ENCODE data around the gene SDF4. TPM values are rescaled to one million over a fixed set of nuclear protein-coding genes. Genes with fewer than 3 reads are reported as not detected.

Gene SDF4
- total and polyA plus RNA-seq, 2 of the 13 experiments (the other 11 are each of a cell fraction or from before 2014, with no cell fraction given) = 80.8 to 107 TPM

- TF ChIP-seq NAIF1 (CRISPR knock-in tag; IDR thresholded peaks at IDR 0.05; ENCODE audit: borderline replicate concordance) = peak; percentile 50; the same call in 1 of the 2 replicates
- TF ChIP-seq DR1 (CRISPR knock-in tag; IDR thresholded peaks at IDR 0.05) = no peak
- TF ChIP-seq TBX2 (CRISPR knock-in tag; IDR thresholded peaks at IDR 0.05; ENCODE audit: borderline replicate concordance) = 0 out of 2 replicates have a peak, but pooled peaks have one; percentile 23
- TF ChIP-seq NR0B2 (CRISPR knock-in tag; IDR thresholded peaks at IDR 0.05) = no peak
- no peak for TF ChIP-seq NONO (IDR thresholded peaks at IDR 0.05)
- TF ChIP-seq NONO (CRISPR knock-in tag; conservative IDR thresholded peaks at IDR 0.05) = peak; percentile 93
- peak; percentile 68 for TF ChIP-seq ZNF501 (CRISPR knock-in tag; IDR thresholded peaks at IDR 0.05)
- TF ChIP-seq RBM22 (optimal IDR thresholded peaks at IDR 0.05; ENCODE audit: low read length) = no peak
- TF ChIP-seq SMAD3 (CRISPR knock-in tag; IDR thresholded peaks at IDR 0.05) = no peak
- TF ChIP-seq ATF3 (CRISPR knock-in tag; IDR thresholded peaks at IDR 0.05) = no peak
- no peak for TF ChIP-seq STAT6 (CRISPR knock-in tag; IDR thresholded peaks at IDR 0.05; ENCODE audit: borderline replicate concordance)
- TF ChIP-seq ZBTB1 (CRISPR knock-in tag; IDR thresholded peaks at IDR 0.05; ENCODE audit: borderline replicate concordance) = no peak
- no peak; the same call in 1 of the 2 replicates for TF ChIP-seq ZNF225 (CRISPR knock-in tag; IDR thresholded peaks at IDR 0.05)
- TF ChIP-seq ZNF879 (CRISPR knock-in tag; IDR thresholded peaks at IDR 0.05) = 0 out of 2 replicates have a peak, but pooled peaks have one; percentile 64
- TF ChIP-seq U2AF2 (IDR thresholded peaks at IDR 0.05; ENCODE audit: low read depth, low read length) = no peak
- no peak for TF ChIP-seq ZBTB26 (CRISPR knock-in tag; IDR thresholded peaks at IDR 0.05; ENCODE audit: borderline replicate concordance)
- TF ChIP-seq EZH2 (conservative IDR thresholded peaks at IDR 0.05; ENCODE audit: low read depth, low read length) = no peak
- no peak for TF ChIP-seq ATF4 (CRISPR knock-in tag; IDR thresholded peaks at IDR 0.05)
- TF ChIP-seq ZNF441 (CRISPR knock-in tag; IDR thresholded peaks at IDR 0.05; ENCODE audit: borderline replicate concordance) = 0 out of 2 replicates have a peak, but pooled peaks have one; percentile 31
- TF ChIP-seq ZBTB38 (CRISPR knock-in tag; IDR thresholded peaks at IDR 0.05) = no peak
- TF ChIP-seq KMT2B (CRISPR knock-in tag; IDR thresholded peaks at IDR 0.05) = peak; percentile 34; the same call in 1 of the 2 replicates
- TF ChIP-seq ZFAT (CRISPR knock-in tag; conservative IDR thresholded peaks at IDR 0.05) = no peak
- TF ChIP-seq IRF1 (CRISPR knock-in tag; IDR thresholded peaks at IDR 0.05; ENCODE audit: low read depth) = no peak
These were observed 41.9 kb upstream of the SDF4 start, which contains the start of gene UBE2J2 (continued) for GRCh38 chr1:1273512-1274298.
